IPS-NIHi7 (cell line): ENCODE data around the gene PALLD.

ENCODE experiments used
- DNase-seq: peaks from one replicate; pipeline ENCODE4 v3.0.0; 2012; ENCODE audit warnings: mixed read lengths; ENCODE audit errors: extremely low spot score

Gene PALLD

GRCh38 chr4:168588916-168589531 is 92.2 kb downstream of the PALLD start:
- DNase-seq, result no peak

GRCh38 chr4:168592676-168593075 is 95.8 kb downstream of the PALLD start:
- no peak for DNase-seq

GRCh38 chr4:168593399-168593798 is 96.5 kb downstream of the PALLD start:
- no peak for DNase-seq

GRCh38 chr4:168594121-168594520 is 97.3 kb downstream of the PALLD start:
- DNase-seq, result no peak

- DNase-seq, result no peak
These were observed 101.3 kb downstream of the PALLD start for GRCh38 chr4:168598191-168598590.

- no peak for DNase-seq
These were observed 104.1 kb downstream of the PALLD start for GRCh38 chr4:168600796-168601583.

- no peak for DNase-seq
These were observed 105.0 kb downstream of the PALLD start for GRCh38 chr4:168601899-168602298.

- peak; percentile 45 for DNase-seq
These were observed 107.9 kb downstream of the PALLD start for GRCh38 chr4:168604496-168605373.

GRCh38 chr4:168605411-168605810 is 108.6 kb downstream of the PALLD start:
- no peak for DNase-seq

- no peak for DNase-seq
These were observed 110.4 kb downstream of the PALLD start for GRCh38 chr4:168607215-168607614.

- DNase-seq, result no peak
These were observed 111.9 kb downstream of the PALLD start for GRCh38 chr4:168608771-168609170.

- no peak for DNase-seq
These were observed 112.5 kb downstream of the PALLD start for GRCh38 chr4:168609369-168609768.

- no peak for DNase-seq
These were observed 114.2 kb downstream of the PALLD start for GRCh38 chr4:168610911-168611530.

GRCh38 chr4:168612450-168613135 is 115.7 kb downstream of the PALLD start:
- no peak for DNase-seq

GRCh38 chr4:168613869-168614268 is 117.0 kb downstream of the PALLD start:
- DNase-seq, result no peak

GRCh38 chr4:168614281-168615057 is 117.6 kb downstream of the PALLD start:
- no peak for DNase-seq

GRCh38 chr4:168615294-168616065 is 118.6 kb downstream of the PALLD start:
- no peak for DNase-seq

- DNase-seq, result no peak
These were observed 121.9 kb downstream of the PALLD start for GRCh38 chr4:168618577-168619265.

GRCh38 chr4:168619266-168619631 is 122.4 kb downstream of the PALLD start:
- DNase-seq, result no peak
